ENCODE results near the gene LYPD6B.

The LYPD6B gene

GRCh38 chr2:149175956-149176355 lies 137.5 kb downstream of the LYPD6B start:
- H3K4me3 ChIP-seq (replicated peaks; ENCODE audit: insufficient read depth, low read length): no peak overlapping the region
- TF ChIP-seq, protein P1, sequence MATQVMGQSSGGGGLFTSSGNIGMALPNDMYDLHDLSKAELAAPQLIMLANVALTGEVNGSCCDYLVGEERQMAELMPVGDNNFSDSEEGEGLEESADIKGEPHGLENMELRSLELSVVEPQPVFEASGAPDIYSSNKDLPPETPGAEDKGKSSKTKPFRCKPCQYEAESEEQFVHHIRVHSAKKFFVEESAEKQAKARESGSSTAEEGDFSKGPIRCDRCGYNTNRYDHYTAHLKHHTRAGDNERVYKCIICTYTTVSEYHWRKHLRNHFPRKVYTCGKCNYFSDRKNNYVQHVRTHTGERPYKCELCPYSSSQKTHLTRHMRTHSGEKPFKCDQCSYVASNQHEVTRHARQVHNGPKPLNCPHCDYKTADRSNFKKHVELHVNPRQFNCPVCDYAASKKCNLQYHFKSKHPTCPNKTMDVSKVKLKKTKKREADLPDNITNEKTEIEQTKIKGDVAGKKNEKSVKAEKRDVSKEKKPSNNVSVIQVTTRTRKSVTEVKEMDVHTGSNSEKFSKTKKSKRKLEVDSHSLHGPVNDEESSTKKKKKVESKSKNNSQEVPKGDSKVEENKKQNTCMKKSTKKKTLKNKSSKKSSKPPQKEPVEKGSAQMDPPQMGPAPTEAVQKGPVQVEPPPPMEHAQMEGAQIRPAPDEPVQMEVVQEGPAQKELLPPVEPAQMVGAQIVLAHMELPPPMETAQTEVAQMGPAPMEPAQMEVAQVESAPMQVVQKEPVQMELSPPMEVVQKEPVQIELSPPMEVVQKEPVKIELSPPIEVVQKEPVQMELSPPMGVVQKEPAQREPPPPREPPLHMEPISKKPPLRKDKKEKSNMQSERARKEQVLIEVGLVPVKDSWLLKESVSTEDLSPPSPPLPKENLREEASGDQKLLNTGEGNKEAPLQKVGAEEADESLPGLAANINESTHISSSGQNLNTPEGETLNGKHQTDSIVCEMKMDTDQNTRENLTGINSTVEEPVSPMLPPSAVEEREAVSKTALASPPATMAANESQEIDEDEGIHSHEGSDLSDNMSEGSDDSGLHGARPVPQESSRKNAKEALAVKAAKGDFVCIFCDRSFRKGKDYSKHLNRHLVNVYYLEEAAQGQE (IDR thresholded peaks at IDR 0.05; ENCODE audit: insufficient replicate concordance, low read depth): no peak
- no peak for TF ChIP-seq SPI1 (IDR thresholded peaks at IDR 0.05; ENCODE audit: borderline replicate concordance, low read depth)
- no peak for TF ChIP-seq CTCF (IDR thresholded peaks at IDR 0.05; ENCODE audit: insufficient read depth, low read length)
- no peak for TF ChIP-seq GABPA (IDR thresholded peaks at IDR 0.05; ENCODE audit: low read depth)
- TF ChIP-seq POLR2AphosphoS5 (IDR thresholded peaks at IDR 0.05; ENCODE audit: low read depth): no peak
- no peak for DNase-seq (ENCODE audit: low read depth in 1 of 2, low spot score in 1 of 2)
- H3K27me3 ChIP-seq (ENCODE audit: insufficient read depth, poor library complexity, severe bottlenecking): no peaks in the 10 kb centered on the region
- H3K27ac ChIP-seq (replicated peaks): no peak overlapping the region

DNA sequence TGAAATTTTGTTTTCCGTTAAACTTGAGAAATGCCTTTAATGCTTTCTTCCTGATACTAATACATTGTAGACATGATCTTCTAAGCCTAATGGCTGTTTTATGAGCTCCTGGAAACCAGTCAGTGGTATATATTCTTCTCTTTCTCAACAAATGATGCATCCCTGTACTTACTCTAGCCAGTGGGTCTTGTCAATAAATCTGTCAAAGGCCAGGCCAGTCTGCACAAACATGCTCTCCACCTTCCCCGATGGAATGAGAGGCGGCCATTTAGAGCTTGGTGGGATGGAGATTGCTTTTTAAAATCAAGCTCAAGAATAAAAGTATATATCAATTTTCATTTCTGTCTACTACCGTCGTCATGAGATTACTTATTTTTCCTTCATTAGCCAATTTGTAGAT lies 140.1 kb downstream of the LYPD6B start:
- H3K4me3 ChIP-seq (replicated peaks; ENCODE audit: insufficient read depth, low read length): no peak overlapping the region
- TF ChIP-seq, protein P1 (IDR thresholded peaks at IDR 0.05; ENCODE audit: insufficient replicate concordance, low read depth): no peak
- TF ChIP-seq GABPA (IDR thresholded peaks at IDR 0.05; ENCODE audit: low read depth) (no peak), CTCF (IDR thresholded peaks at IDR 0.05; ENCODE audit: insufficient read depth, low read length) (no peak), POLR2AphosphoS5 (IDR thresholded peaks at IDR 0.05; ENCODE audit: low read depth) (no peak), SPI1 (IDR thresholded peaks at IDR 0.05; ENCODE audit: borderline replicate concordance, low read depth) (no peak)
- H3K27ac ChIP-seq (replicated peaks): no peak overlapping the region
- DNase-seq (ENCODE audit: low read depth in 1 of 2, low spot score in 1 of 2): no peak
- H3K27me3 ChIP-seq (ENCODE audit: insufficient read depth, poor library complexity, severe bottlenecking): no peaks in the 10 kb centered on the region

DNA sequence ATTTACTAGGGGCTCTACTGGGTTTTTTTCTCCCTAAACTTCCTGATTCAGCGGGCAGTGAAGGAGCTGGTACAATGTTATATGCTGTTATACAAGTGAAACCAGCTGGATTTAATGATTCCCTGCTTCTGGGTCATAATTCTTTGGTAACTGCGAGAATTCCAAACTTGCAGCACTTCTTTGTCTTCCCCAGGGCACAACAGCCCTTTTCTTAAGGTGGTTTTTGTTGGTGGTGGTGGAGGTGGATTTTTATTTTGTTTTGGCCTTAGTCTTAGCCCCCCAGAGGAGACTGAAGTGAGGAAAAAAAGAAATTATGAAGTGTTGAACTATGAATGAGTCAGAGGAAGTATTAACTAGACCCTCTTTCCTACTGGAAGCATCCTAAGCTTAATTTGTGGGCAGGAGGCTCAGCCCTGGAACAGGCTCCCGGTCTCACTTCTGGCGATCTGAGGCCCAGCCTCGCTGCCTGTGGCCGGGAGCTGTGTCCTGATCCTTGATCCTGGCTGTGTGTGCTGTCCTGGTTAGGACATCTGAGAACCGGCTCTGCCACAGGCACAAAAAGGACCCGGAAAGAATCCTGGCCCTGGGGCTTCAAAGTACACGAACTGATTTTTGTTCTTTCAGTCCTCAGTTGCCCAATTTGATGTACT lies 141.9 kb downstream of the LYPD6B start:
- Histone ChIP-seq H3K27ac (replicated peaks) (no peak overlapping the region), H3K4me3 (replicated peaks; ENCODE audit: insufficient read depth, low read length) (no peak overlapping the region), H3K27me3 (ENCODE audit: insufficient read depth, poor library complexity, severe bottlenecking) (no peaks in the 10 kb centered on the region)
- no peak for DNase-seq (ENCODE audit: low read depth in 1 of 2, low spot score in 1 of 2)
- no peak for TF ChIP-seq GABPA (IDR thresholded peaks at IDR 0.05; ENCODE audit: low read depth)
- TF ChIP-seq POLR2AphosphoS5 (IDR thresholded peaks at IDR 0.05; ENCODE audit: low read depth): no peak
- TF ChIP-seq, protein P1 (IDR thresholded peaks at IDR 0.05; ENCODE audit: insufficient replicate concordance, low read depth): no peak
- TF ChIP-seq SPI1 (IDR thresholded peaks at IDR 0.05; ENCODE audit: borderline replicate concordance, low read depth): no peak

Data from HL-60 (cell line).